HCT116 (cell line): ENCODE results near the gene IFIH1.

Experiments used
- CEBPB ChIP-seq: IDR thresholded peaks from 2 replicates; pipeline ENCODE4 v1.6.1; 2012; ENCODE audit warnings: low read depth
- ELF1 ChIP-seq: IDR thresholded peaks from 2 replicates; pipeline ENCODE4 v1.6.1; 2012; ENCODE audit warnings: low read depth, borderline replicate concordance
- EZH2 ChIP-seq: fragments of 200-600 bp; sonication (generic); IDR thresholded peaks from 2 replicates; pipeline ENCODE4 v1.6.1; 2017; ENCODE audit warnings: antibody characterized with exemption, mixed run types
- EZH2phosphoT487 ChIP-seq: fragments of 200-600 bp; IDR thresholded peaks from 2 replicates; pipeline ENCODE4 v1.6.1; 2018; ENCODE audit warnings: antibody characterized with exemption, borderline replicate concordance
- POLR2A ChIP-seq: IDR thresholded peaks from 2 replicates; pipeline ENCODE4 v1.7.0; 2011; ENCODE audit warnings: borderline replicate concordance; ENCODE audit not compliant: insufficient read depth, insufficient read length; ENCODE audit errors: extremely low read depth
- POLR2AphosphoS5 ChIP-seq: IDR thresholded peaks from 2 replicates; pipeline ENCODE4 v1.6.1; 2011; ENCODE audit warnings: mild to moderate bottlenecking, low read depth, low read length, moderate library complexity
- RAD21 ChIP-seq: IDR thresholded peaks from 2 replicates; pipeline ENCODE4 v1.6.1; 2012; ENCODE audit warnings: low read depth, mild to moderate bottlenecking
- SP1 ChIP-seq: IDR thresholded peaks from 2 replicates; pipeline ENCODE4 v1.6.1; 2012; ENCODE audit warnings: low read depth
- YY1 ChIP-seq: IDR thresholded peaks from 2 replicates; pipeline ENCODE4 v1.6.1; 2011; ENCODE audit warnings: low read length, low read depth, moderate library complexity, mild to moderate bottlenecking; ENCODE audit not compliant: insufficient replicate concordance; ENCODE audit errors: extremely low read depth
- ZNF274 ChIP-seq: fragments of 200-500 bp; sonication (Bioruptor generic); IDR thresholded peaks from 2 replicates; pipeline ENCODE4 v1.6.1; 2014; ENCODE audit warnings: mild to moderate bottlenecking, low read depth, low read length, inconsistent platforms
- TF ChIP-seq, protein P1 (sequence below), 3 experiments: fragments of 200-600 bp in 1 of 3; sonication (generic) in 1 of 3; IDR thresholded peaks in 2 of 3; conservative IDR thresholded peaks in 1 of 3; 2 replicates each; pipeline ENCODE4 v1.5.1; 2012 to 2017; ENCODE audit warnings: low read depth in 2 of 3, low read length in 2 of 3, antibody characterized with exemption in 1 of 3, borderline replicate concordance in 1 of 3, control low read depth in 1 of 3, mild to moderate bottlenecking in 1 of 3, mixed read lengths in 1 of 3, mixed run types in 1 of 3, moderate library complexity in 1 of 3; ENCODE audit not compliant: insufficient read depth in 1 of 3
- TF ChIP-seq, protein P2 (sequence below): IDR thresholded peaks from 2 replicates; pipeline ENCODE4 v1.6.1; 2011; ENCODE audit warnings: mild to moderate bottlenecking, low read length, moderate library complexity; ENCODE audit not compliant: insufficient replicate concordance; ENCODE audit errors: extremely low read depth
- TF ChIP-seq, protein P3 (sequence below): IDR thresholded peaks from 2 replicates; pipeline ENCODE4 v1.6.1; 2012; ENCODE audit warnings: low read depth

DNA sequence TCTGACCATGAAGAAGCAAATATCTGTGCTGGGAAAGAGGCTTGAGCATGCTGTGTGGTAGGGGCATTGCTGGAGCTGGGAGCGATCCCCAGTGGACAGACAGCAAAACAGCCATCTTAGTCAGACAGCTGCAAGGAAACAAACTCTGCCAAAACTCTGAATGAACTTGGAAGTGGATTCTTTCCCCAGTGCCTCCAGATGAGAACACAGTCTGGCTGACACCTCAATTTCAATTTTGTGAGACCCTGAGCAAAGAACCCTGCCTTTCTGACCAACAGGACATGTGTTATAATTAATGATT is 52.1 kb downstream of the IFIH1 start:
- TF ChIP-seq RAD21: no peak
- TF ChIP-seq SP1: no peak
- TF ChIP-seq, protein P1, sequence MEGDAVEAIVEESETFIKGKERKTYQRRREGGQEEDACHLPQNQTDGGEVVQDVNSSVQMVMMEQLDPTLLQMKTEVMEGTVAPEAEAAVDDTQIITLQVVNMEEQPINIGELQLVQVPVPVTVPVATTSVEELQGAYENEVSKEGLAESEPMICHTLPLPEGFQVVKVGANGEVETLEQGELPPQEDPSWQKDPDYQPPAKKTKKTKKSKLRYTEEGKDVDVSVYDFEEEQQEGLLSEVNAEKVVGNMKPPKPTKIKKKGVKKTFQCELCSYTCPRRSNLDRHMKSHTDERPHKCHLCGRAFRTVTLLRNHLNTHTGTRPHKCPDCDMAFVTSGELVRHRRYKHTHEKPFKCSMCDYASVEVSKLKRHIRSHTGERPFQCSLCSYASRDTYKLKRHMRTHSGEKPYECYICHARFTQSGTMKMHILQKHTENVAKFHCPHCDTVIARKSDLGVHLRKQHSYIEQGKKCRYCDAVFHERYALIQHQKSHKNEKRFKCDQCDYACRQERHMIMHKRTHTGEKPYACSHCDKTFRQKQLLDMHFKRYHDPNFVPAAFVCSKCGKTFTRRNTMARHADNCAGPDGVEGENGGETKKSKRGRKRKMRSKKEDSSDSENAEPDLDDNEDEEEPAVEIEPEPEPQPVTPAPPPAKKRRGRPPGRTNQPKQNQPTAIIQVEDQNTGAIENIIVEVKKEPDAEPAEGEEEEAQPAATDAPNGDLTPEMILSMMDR (IDR thresholded peaks at IDR 0.05 in 2 of 3, conservative IDR thresholded peaks at IDR 0.05 in 1 of 3; ENCODE audit: borderline replicate concordance in 1 of 3, insufficient read depth in 1 of 3, low read depth in 2 of 3, low read length in 2 of 3): no peak
- TF ChIP-seq ZNF274: no peak
- TF ChIP-seq POLR2A: no peak
- no peak for TF ChIP-seq EZH2
- TF ChIP-seq, protein P2, sequence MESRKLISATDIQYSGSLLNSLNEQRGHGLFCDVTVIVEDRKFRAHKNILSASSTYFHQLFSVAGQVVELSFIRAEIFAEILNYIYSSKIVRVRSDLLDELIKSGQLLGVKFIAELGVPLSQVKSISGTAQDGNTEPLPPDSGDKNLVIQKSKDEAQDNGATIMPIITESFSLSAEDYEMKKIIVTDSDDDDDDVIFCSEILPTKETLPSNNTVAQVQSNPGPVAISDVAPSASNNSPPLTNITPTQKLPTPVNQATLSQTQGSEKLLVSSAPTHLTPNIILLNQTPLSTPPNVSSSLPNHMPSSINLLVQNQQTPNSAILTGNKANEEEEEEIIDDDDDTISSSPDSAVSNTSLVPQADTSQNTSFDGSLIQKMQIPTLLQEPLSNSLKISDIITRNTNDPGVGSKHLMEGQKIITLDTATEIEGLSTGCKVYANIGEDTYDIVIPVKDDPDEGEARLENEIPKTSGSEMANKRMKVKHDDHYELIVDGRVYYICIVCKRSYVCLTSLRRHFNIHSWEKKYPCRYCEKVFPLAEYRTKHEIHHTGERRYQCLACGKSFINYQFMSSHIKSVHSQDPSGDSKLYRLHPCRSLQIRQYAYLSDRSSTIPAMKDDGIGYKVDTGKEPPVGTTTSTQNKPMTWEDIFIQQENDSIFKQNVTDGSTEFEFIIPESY: no peak
- no peak for TF ChIP-seq YY1
- no peak for TF ChIP-seq ELF1
- no peak for TF ChIP-seq EZH2phosphoT487
- TF ChIP-seq CEBPB: no peak
- TF ChIP-seq, protein P3, sequence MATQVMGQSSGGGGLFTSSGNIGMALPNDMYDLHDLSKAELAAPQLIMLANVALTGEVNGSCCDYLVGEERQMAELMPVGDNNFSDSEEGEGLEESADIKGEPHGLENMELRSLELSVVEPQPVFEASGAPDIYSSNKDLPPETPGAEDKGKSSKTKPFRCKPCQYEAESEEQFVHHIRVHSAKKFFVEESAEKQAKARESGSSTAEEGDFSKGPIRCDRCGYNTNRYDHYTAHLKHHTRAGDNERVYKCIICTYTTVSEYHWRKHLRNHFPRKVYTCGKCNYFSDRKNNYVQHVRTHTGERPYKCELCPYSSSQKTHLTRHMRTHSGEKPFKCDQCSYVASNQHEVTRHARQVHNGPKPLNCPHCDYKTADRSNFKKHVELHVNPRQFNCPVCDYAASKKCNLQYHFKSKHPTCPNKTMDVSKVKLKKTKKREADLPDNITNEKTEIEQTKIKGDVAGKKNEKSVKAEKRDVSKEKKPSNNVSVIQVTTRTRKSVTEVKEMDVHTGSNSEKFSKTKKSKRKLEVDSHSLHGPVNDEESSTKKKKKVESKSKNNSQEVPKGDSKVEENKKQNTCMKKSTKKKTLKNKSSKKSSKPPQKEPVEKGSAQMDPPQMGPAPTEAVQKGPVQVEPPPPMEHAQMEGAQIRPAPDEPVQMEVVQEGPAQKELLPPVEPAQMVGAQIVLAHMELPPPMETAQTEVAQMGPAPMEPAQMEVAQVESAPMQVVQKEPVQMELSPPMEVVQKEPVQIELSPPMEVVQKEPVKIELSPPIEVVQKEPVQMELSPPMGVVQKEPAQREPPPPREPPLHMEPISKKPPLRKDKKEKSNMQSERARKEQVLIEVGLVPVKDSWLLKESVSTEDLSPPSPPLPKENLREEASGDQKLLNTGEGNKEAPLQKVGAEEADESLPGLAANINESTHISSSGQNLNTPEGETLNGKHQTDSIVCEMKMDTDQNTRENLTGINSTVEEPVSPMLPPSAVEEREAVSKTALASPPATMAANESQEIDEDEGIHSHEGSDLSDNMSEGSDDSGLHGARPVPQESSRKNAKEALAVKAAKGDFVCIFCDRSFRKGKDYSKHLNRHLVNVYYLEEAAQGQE: no peak
- TF ChIP-seq POLR2AphosphoS5: no peak
